Middle frontal gyrus (tissue), 1 donor: Measurements from ENCODE around the gene CENPU.
A peak's percentile ranks its signal among the peaks of the same experiment; 100 is the strongest.
"Not testable (repeated sequence)": the region's sequence is repeated elsewhere in the genome, so short reads cannot be mapped to it uniquely, and the experiment has no call there.

Source experiments
- DNase-seq: peaks from one replicate; pipeline ENCODE4 v3.0.0-alpha.2; 2015; ENCODE audit warnings: low spot score; ENCODE audit errors: extremely low spot score

CENPU gene

GRCh38 chr4:184668511-184669114 lies 65.3 kb downstream of the CENPU start:
- DNase-seq = no peak

GRCh38 chr4:184668096-184668495 lies 65.8 kb downstream of the CENPU start:
- DNase-seq = no peak

GRCh38 chr4:184666670-184667069 lies 67.2 kb downstream of the CENPU start:
- no peak for DNase-seq

- DNase-seq = no peak
Observed at GRCh38 chr4:184664445-184665210, 69.3 kb downstream of the CENPU start.

GRCh38 chr4:184662236-184662635 lies 71.7 kb downstream of the CENPU start:
- DNase-seq = no peak

- DNase-seq = no peak
Observed at GRCh38 chr4:184660978-184661377, 72.9 kb downstream of the CENPU start.

GRCh38 chr4:184657820-184658219 lies 76.1 kb downstream of the CENPU start:
- DNase-seq = not testable (repeated sequence)

GRCh38 chr4:184657144-184657543 lies 76.8 kb downstream of the CENPU start:
- DNase-seq = no peak

GRCh38 chr4:184655889-184656869 lies 77.7 kb downstream of the CENPU start:
- DNase-seq = no peak

- no peak for DNase-seq
Observed at GRCh38 chr4:184653650-184654049, 80.2 kb downstream of the CENPU start.

GRCh38 chr4:184652681-184653080 lies 81.2 kb downstream of the CENPU start:
- not testable (repeated sequence) for DNase-seq

GRCh38 chr4:184651899-184652298 lies 82.0 kb downstream of the CENPU start:
- no peak for DNase-seq

GRCh38 chr4:184649971-184650855 lies 83.7 kb downstream of the CENPU start:
- no peak for DNase-seq

- peak; percentile 88 for DNase-seq
Observed at GRCh38 chr4:184649026-184649970, 84.6 kb downstream of the CENPU start, which contains the start of the genes CASP3 and PRIMPOL. Gene CASP3 (minus strand): TSS chr4:184649447. CDS start chr4:184638453, 10,994 bp downstream. Gene PRIMPOL (plus strand): TSS chr4:184649738. CDS start chr4:184657141, 7,403 bp downstream.

- no peak for DNase-seq
Observed at GRCh38 chr4:184648313-184649025, 85.4 kb downstream of the CENPU start.

GRCh38 chr4:184648054-184648312 lies 85.9 kb downstream of the CENPU start:
- no peak for DNase-seq

GRCh38 chr4:184647266-184648053 lies 86.4 kb downstream of the CENPU start:
- DNase-seq = no peak

- no peak for DNase-seq
Observed at GRCh38 chr4:184645904-184646610, 87.8 kb downstream of the CENPU start.
